H1 (cell line): ENCODE measurements around the gene IQCH.
"Not testable (repeated sequence)": the region's sequence is repeated elsewhere in the genome, so short reads cannot be mapped to it uniquely, and the experiment has no call there.

Experiments
- CHD2 ChIP-seq: IDR thresholded peaks from 2 replicates; pipeline ENCODE4 v1.6.1; 2012; ENCODE audit warnings: low read length, improper control_type of control experiment
- CTCF ChIP-seq, 3 experiments: IDR thresholded peaks; 1 replicate in 2 of 3; 2 replicates in 1 of 3; pipeline versions ENCODE4 v1.5.1 to v1.6.1; 2011; ENCODE audit warnings: low read length in 3 of 3, mild to moderate bottlenecking in 3 of 3, inconsistent platforms in 2 of 3, low read depth in 1 of 3, moderate library complexity in 1 of 3; ENCODE audit not compliant: insufficient read depth in 1 of 3; ENCODE audit errors: control extremely low read depth in 1 of 3
- EZH2 ChIP-seq: fragments of 200-600 bp; sonication (generic); IDR thresholded peaks from 2 replicates; pipeline ENCODE4 v1.7.1; 2012; ENCODE audit warnings: low read depth, mild to moderate bottlenecking, moderate library complexity, low read length, inconsistent platforms; ENCODE audit not compliant: severe bottlenecking
- JUN ChIP-seq: IDR thresholded peaks from 2 replicates; pipeline ENCODE4 v1.6.1; 2011; ENCODE audit warnings: low read depth, mild to moderate bottlenecking, improper control_type of control experiment, low read length
- RAD21 ChIP-seq, 2 experiments: IDR thresholded peaks in 1 of 2; conservative IDR thresholded peaks in 1 of 2; 2 replicates each; pipeline ENCODE4 v1.6.1; 2011; ENCODE audit warnings: low read depth in 2 of 2, low read length in 2 of 2, improper control_type of control experiment in 1 of 2, inconsistent platforms in 1 of 2, mild to moderate bottlenecking in 1 of 2, moderate library complexity in 1 of 2
- SAP30 ChIP-seq: fragments of 300-600 bp; sonication (generic); IDR thresholded peaks from 2 replicates; pipeline ENCODE4 v1.7.1; 2012; ENCODE audit warnings: low read length, moderate library complexity, mild to moderate bottlenecking, inconsistent platforms; ENCODE audit not compliant: insufficient read depth, insufficient replicate concordance

GRCh38 chr15:67363712-67364111 lies 109.1 kb downstream of the IQCH start:
- TF ChIP-seq EZH2; JUN; CHD2; SAP30; CTCF (IDR thresholded peaks at IDR 0.05; ENCODE audit: control extremely low read depth in 1 of 3, insufficient read depth in 1 of 3, low read depth in 1 of 3, low read length in 3 of 3); RAD21 (IDR thresholded peaks at IDR 0.05 in 1 of 2, conservative IDR thresholded peaks at IDR 0.05 in 1 of 2; ENCODE audit: low read depth in 2 of 2, low read length in 2 of 2): not testable (repeated sequence)
